WERI-Rb-1 (cell line): Measurements from ENCODE around the gene GABPB2.

Experiments
- DNase-seq: peaks from one replicate; pipeline ENCODE4 v3.0.0-alpha.2; 2020
- H3K27ac ChIP-seq: fragments of 250-450 bp; sonication (Bioruptor Pico); 2 replicates; pipeline ENCODE4 v1.5.1; 2020; ENCODE audit warnings: mild to moderate bottlenecking, moderate library complexity
- H3K27me3 ChIP-seq: fragments of 250-450 bp; sonication (Bioruptor Pico); 2 replicates; pipeline ENCODE4 v1.5.1; 2021; ENCODE audit warnings: mild to moderate bottlenecking, low read depth, moderate library complexity; ENCODE audit not compliant: insufficient read depth, severe bottlenecking
- H3K36me3 ChIP-seq: fragments of 250-450 bp; sonication (Bioruptor Pico); 2 replicates; pipeline ENCODE4 v1.5.1; 2020; ENCODE audit warnings: mild to moderate bottlenecking, moderate library complexity
- H3K4me3 ChIP-seq: 2 replicates; pipeline ENCODE4 v1.5.1; 2011; ENCODE audit warnings: low read depth, mild to moderate bottlenecking, control low read depth, low read length
- H3K9me3 ChIP-seq: fragments of 250-450 bp; sonication (Bioruptor Pico); 2 replicates; pipeline ENCODE4 v1.5.1; 2021; ENCODE audit warnings: mild to moderate bottlenecking, moderate library complexity; ENCODE audit not compliant: severe bottlenecking
- TF ChIP-seq, protein P1 (sequence below): IDR thresholded peaks from 2 replicates; pipeline ENCODE4 v1.5.1; 2011; ENCODE audit warnings: low read depth, mild to moderate bottlenecking, control low read depth, inconsistent platforms, low read length

GABPB2 gene

DNA sequence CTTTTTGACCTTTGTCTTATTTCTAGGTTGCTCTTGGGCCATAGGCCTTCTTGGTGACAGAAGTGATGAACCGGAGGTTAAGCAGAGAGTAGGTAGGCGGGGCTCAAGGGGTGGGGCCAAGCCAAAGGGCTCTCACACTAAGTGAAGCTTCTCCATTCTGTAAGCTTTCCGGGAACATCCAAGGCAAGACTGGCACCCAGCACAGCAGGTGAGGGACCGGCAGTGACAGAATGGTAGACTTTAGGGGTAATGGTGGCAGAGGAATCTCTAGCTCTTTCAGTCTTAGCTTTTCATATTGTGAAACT, 85.9 kb downstream of the GABPB2 start, which contains the start of gene TNFAIP8L2:
TNFAIP8L2 (plus strand) TSS at position 135 of the 305 bp plus-strand sequence. CDS start 2,049 bp downstream, outside the sequence.
- TF ChIP-seq, protein P1, sequence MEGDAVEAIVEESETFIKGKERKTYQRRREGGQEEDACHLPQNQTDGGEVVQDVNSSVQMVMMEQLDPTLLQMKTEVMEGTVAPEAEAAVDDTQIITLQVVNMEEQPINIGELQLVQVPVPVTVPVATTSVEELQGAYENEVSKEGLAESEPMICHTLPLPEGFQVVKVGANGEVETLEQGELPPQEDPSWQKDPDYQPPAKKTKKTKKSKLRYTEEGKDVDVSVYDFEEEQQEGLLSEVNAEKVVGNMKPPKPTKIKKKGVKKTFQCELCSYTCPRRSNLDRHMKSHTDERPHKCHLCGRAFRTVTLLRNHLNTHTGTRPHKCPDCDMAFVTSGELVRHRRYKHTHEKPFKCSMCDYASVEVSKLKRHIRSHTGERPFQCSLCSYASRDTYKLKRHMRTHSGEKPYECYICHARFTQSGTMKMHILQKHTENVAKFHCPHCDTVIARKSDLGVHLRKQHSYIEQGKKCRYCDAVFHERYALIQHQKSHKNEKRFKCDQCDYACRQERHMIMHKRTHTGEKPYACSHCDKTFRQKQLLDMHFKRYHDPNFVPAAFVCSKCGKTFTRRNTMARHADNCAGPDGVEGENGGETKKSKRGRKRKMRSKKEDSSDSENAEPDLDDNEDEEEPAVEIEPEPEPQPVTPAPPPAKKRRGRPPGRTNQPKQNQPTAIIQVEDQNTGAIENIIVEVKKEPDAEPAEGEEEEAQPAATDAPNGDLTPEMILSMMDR = no peak
- Histone ChIP-seq H3K4me3 (no peak within 1 kb of the TSS), H3K9me3 (no peaks in the 10 kb centered on the region), H3K27ac (peak within 1 kb of the TSS; percentile 15), H3K27me3 (no peaks in the 10 kb centered on the region), H3K36me3 (peaks cover 42% of the 10 kb centered on the region)
- DNase-seq = peak; percentile 71

DNA sequence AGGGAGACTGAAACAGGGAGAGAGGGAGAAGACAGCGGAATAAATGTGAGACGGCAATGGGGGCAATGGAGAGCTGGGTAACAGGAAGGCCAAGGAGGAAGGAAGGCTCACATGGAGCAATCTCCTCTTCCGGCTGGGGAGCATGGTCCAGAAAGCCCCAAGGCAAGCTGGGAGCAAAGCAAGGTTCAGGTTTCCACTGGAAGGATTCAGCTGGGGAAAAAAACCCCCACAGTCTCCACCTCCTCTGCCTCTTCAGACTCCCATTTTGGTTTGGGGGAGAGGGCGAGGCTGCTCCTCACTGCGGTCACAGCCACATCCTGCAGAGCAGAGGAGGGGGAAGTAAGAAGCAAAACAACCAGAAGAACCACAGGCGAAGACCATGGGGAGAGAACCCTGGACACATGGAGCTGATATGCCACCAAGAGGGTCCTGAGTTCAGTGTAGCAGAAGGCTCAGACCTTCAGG, 86.5 kb downstream of the GABPB2 start:
- H3K9me3 ChIP-seq = no peaks in the 10 kb centered on the region
- H3K4me3 ChIP-seq = no peak overlapping the region

DNA sequence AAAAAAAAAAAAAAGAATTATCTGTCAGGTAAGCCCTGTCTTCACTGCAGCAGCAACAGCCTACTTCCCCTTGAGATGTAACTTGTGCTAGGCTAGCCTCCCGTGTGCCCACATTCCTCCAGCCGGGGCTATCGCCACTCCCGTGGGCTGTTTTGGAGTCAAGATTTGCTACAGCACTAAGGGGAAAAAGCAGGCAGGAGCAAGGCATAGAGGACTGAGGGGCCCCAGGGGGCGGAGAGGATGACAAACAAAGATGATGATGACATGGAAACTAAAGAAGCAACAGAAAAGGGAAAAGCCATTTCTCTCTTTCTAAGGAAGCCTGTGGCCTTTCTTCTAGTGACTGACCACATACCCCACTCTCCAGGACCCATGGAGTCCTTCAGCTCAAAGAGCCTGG, 87.8 kb downstream of the GABPB2 start:
- peaks cover 49% of the 10 kb centered on the region for H3K36me3 ChIP-seq
- TF ChIP-seq, protein P1 = no peak
- no peak for DNase-seq
- no peaks in the 10 kb centered on the region for H3K9me3 ChIP-seq
- no peak overlapping the region for H3K4me3 ChIP-seq
- no peaks in the 10 kb centered on the region for H3K27me3 ChIP-seq
- H3K27ac ChIP-seq = no peak overlapping the region

More for the DNA sequence above, 86.5 kb downstream of the GABPB2 start:
- no peak overlapping the region for H3K27ac ChIP-seq
- peaks cover 49% of the 10 kb centered on the region for H3K36me3 ChIP-seq
- DNase-seq = no peak
- TF ChIP-seq, protein P1 = no peak
- no peaks in the 10 kb centered on the region for H3K27me3 ChIP-seq

DNA sequence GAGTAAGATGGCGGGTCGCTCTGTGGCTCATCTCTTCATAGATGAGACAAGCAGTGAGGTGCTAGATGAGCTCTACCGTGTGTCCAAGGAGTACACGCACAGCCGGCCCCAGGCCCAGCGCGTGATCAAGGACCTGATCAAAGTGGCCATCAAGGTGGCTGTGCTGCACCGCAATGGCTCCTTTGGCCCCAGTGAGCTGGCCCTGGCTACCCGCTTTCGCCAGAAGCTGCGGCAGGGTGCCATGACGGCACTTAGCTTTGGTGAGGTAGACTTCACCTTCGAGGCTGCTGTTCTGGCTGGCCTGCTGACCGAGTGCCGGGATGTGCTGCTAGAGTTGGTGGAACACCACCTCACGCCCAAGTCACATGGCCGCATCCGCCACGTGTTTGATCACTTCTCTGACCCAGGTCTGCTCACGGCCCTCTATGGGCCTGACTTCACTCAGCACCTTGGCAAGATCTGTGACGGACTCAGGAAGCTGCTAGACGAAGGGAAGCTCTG, 88.2 kb downstream of the GABPB2 start:
- no peaks in the 10 kb centered on the region for H3K9me3 ChIP-seq
- H3K27ac ChIP-seq = no peak overlapping the region
- no peak for DNase-seq
- peaks cover 49% of the 10 kb centered on the region for H3K36me3 ChIP-seq
- H3K27me3 ChIP-seq = no peaks in the 10 kb centered on the region
- TF ChIP-seq, protein P1 = 0 out of 2 replicates have a peak, but pooled peaks have one; percentile 5
- no peak overlapping the region for H3K4me3 ChIP-seq

DNA sequence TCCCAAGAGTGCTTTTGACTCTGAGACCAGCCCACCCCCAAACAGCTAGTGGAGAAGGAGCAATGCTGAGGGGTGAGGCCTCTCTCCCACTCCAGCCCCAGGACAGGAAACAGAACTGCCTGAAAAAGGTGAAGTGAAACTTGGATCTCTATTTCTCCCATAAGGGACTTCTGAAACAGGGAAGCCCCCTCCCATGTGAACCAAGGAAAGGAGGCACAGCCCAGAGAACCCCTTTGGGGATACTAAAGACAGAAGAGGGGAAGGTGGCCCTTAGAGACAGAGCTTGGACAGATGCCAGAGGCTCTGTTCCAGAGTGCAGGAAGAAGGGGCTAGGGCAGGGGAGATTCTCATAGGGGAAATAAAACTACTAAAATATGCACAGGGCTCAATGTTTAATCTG, 88.8 kb downstream of the GABPB2 start:
- TF ChIP-seq, protein P1 = no peak
- no peak overlapping the region for H3K27ac ChIP-seq
- no peaks in the 10 kb centered on the region for H3K27me3 ChIP-seq
- no peaks in the 10 kb centered on the region for H3K9me3 ChIP-seq
- no peak overlapping the region for H3K4me3 ChIP-seq
- H3K36me3 ChIP-seq = peaks cover 49% of the 10 kb centered on the region
- DNase-seq = no peak

DNA sequence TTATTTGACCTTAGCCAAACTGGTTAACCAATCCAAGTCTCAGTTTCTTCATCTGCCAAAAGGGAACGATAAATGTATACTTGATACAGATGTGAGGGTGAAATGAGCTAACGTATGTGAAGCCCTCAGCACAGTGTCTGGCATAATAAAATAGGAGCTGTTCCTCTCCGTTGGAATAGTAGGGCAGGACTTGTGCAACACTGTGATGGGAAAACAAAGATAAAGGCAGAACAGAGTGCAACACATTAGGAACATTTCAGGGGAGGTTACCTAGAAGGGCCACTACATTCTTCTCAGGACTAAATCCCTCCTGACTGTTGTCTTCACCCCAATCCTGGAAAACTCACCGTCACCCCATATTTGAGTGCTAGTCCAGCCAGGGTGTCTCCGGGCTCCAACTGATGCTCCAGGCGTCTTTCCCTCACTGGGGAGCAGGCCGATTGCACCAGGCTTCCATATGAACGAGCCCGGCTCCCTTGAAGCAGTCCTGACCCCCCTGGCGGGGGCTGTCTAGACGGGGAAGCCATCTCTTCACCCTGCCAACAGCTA, 94.2 kb downstream of the GABPB2 start:
- H3K4me3 ChIP-seq = peak overlapping the region; percentile 84
- TF ChIP-seq, protein P1 = 0 out of 2 replicates have a peak, but pooled peaks have one; percentile 3
- peak overlapping the region; percentile 86 for H3K27ac ChIP-seq
- peaks cover 46% of the 10 kb centered on the region for H3K36me3 ChIP-seq
- DNase-seq = no peak
- no peaks in the 10 kb centered on the region for H3K27me3 ChIP-seq
- no peaks in the 10 kb centered on the region for H3K9me3 ChIP-seq
